Keratinocyte (primary cell): Measurements from ENCODE around the gene PRSS16.

Experiments
- EZH2 ChIP-seq: IDR thresholded peaks from one replicate; pipeline ENCODE4 v1.6.1; 2012; ENCODE audit warnings: inconsistent platforms, mild to moderate bottlenecking, low read length, moderate library complexity
- TF ChIP-seq, protein P1 (sequence below), 3 experiments: IDR thresholded peaks in 1 of 3; conservative IDR thresholded peaks in 1 of 3; optimal IDR thresholded peaks in 1 of 3; 2 replicates in 2 of 3; 3 replicates in 1 of 3; pipeline versions ENCODE3 to v1.5.1; 2011; ENCODE audit warnings: low read length in 3 of 3, mild to moderate bottlenecking in 3 of 3, moderate library complexity in 2 of 3, control low read depth in 1 of 3, inconsistent platforms in 1 of 3; ENCODE audit not compliant: insufficient read depth in 2 of 3; ENCODE audit errors: extremely low read depth in 1 of 3

- TF ChIP-seq, protein P1, sequence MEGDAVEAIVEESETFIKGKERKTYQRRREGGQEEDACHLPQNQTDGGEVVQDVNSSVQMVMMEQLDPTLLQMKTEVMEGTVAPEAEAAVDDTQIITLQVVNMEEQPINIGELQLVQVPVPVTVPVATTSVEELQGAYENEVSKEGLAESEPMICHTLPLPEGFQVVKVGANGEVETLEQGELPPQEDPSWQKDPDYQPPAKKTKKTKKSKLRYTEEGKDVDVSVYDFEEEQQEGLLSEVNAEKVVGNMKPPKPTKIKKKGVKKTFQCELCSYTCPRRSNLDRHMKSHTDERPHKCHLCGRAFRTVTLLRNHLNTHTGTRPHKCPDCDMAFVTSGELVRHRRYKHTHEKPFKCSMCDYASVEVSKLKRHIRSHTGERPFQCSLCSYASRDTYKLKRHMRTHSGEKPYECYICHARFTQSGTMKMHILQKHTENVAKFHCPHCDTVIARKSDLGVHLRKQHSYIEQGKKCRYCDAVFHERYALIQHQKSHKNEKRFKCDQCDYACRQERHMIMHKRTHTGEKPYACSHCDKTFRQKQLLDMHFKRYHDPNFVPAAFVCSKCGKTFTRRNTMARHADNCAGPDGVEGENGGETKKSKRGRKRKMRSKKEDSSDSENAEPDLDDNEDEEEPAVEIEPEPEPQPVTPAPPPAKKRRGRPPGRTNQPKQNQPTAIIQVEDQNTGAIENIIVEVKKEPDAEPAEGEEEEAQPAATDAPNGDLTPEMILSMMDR (optimal IDR thresholded peaks at IDR 0.05 in 1 of 3, IDR thresholded peaks at IDR 0.05 in 1 of 3, conservative IDR thresholded peaks at IDR 0.05 in 1 of 3; ENCODE audit: extremely low read depth in 1 of 3, insufficient read depth in 2 of 3, low read length in 3 of 3), result no peak
- TF ChIP-seq EZH2, result no peak
These were observed 41.9 kb upstream of the PRSS16 start for GRCh38 chr6:27205375-27206278.
